GM21723 (cell line): ENCODE measurements around the gene ZNF467.

Source experiments
- ATAC-seq: cut with Tn5 transposase; IDR thresholded peaks from one replicate; pipeline ENCODE4 v1.9.1; 2021; ENCODE audit warnings: mild to moderate bottlenecking, moderate library complexity; ENCODE audit not compliant: unreplicated experiment

Gene ZNF467

GRCh38 chr7:149809215-149809614, 35.8 kb upstream of the ZNF467 start:
- no peak for ATAC-seq

GRCh38 chr7:149808311-149808710, 34.9 kb upstream of the ZNF467 start:
- ATAC-seq, result no peak

DNA sequence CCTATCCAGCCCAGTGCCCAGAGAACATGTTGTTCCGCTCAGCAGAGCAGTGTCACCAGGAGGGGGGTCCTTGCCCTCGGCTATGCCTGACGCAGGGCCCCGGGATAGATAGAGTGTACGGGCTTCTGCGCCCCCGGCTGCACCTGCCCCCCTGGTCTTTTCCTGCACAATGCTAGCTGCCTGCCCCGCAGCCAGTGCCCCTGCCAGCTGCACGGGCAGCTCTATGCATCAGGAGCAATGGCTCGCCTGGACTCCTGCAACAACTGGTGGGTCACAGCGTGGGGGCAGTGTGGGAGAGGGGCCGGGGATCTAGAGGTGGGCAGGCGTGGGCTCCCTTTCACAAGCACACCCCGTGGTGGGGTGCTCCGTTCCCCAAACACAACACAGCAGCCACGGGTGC, 33.3 kb upstream of the ZNF467 start:
- no peak for ATAC-seq

DNA sequence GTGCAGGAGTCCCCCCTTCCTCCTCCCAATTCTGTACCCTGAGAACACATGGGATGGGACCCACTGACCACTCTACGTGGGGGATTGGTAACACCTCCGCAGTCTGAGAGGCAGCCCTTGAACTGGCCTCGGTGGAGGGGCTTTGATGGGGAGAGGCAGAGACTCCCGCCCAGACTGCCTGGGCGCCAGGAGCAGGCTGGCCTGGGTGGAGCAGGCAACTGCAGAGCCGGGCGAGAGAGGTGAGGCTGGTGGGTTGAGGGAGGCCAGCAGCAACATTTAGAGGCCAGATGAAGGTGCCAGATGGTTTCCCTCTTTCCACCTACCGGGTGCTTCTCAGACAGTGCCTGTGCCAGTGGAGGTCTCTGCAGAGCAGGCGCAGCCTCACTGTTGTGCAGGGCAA, 30.7 kb upstream of the ZNF467 start:
- ATAC-seq, result no peak

- no peak for ATAC-seq
Observed at GRCh38 chr7:149803551-149804074, 30.2 kb upstream of the ZNF467 start.

DNA sequence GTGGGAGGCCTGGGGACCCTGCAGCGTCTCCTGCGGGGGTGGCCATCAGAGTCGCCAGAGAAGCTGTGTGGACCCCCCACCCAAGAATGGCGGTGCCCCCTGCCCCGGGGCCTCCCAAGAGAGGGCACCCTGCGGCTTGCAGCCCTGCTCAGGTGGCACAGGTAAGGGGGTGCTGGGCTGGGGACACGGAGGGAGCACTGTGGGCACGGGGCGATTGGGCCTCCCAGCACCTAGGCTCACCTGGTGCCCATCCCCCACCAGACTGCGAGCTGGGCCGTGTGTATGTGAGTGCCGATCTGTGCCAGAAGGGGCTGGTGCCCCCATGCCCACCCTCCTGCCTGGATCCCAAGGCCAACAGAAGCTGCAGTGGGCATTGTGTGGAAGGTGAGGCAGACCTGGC, 29.6 kb upstream of the ZNF467 start:
- no peak for ATAC-seq

GRCh38 chr7:149801816-149802215, 28.4 kb upstream of the ZNF467 start:
- ATAC-seq, result no peak

DNA sequence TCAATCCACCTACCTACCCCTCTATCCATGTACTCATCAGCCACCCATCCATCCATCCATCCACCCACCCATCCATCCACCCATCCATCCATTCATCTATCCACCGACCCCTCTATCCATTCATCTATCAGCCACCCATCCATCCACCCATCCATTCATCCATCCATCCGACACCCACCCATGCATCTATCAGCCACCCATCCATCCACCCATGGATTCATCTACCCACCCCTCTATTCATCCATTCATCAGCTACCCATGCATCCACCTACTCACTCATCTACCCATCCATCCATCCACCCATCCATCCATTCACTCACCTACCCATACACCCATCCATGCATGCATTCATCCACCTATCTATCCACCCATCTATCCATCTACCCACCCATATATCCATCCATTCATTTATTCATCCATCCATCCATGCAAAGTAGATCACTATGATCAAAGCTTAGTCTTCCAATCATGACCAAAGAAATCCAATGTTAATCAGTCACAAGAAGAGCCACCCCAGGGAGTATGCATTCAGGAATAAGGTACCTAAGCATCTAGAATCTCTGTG, 27.7 kb upstream of the ZNF467 start:
- ATAC-seq, result no peak

DNA sequence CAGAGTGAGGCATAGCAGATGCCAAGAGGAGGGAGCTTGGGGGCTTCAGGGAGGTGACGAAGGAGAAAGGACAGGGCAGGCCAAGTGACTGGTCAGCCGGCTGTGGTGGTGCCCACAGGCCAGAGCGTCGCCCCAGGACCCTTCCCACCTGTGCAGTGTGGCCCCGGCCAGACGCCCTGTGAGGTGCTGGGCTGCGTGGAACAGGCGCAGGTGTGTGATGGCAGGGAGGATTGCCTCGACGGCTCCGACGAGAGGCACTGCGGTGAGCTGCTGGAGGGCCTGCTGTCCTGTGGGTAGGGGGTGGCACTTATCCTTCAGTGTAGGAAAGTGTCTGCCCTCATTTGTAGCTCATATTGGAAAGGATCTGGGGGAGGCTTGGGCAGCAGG, 26.8 kb upstream of the ZNF467 start:
- no peak for ATAC-seq

DNA sequence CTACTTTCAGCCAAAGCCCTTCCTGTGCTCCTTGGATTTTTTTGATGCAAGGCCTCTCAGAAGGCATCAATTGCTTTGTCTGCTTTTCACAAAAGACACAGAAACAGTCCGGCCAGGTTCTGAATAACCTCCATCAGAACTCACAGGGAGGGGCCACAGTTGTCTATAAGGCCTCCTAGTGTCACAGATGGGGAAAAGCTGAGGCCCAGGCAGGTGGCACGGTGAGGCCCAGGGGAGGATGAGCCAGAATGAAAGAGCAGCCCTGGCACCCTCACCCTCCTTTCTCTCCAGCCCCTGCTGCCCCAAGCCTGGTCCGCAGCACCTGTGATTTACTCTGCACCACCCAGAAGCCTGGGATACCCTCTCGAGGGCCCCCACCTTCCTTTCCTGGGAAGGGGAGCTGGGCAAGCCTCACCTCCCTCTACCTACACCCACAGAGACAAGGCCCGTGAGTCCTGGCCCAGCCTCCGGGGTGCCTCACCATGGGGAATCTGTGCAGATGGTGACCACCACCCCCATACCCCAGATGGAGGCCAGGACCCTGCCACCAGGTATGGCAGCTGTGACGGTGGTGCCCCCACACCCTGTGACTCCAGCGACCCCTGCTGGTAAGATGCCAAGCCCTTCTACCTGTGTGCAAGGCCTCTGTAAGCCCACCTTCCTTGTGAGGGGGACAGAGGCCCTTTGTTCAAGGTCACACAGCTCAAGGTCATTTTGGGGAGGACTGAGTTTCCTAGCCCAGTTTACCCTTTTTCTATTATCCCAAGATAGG, 26.2 kb upstream of the ZNF467 start:
- no peak for ATAC-seq

GRCh38 chr7:149797771-149798170, 24.4 kb upstream of the ZNF467 start:
- no peak for ATAC-seq

GRCh38 chr7:149796287-149796860, 23.0 kb upstream of the ZNF467 start:
- ATAC-seq, result no peak

GRCh38 chr7:149795126-149795525, 21.7 kb upstream of the ZNF467 start:
- ATAC-seq, result no peak

DNA sequence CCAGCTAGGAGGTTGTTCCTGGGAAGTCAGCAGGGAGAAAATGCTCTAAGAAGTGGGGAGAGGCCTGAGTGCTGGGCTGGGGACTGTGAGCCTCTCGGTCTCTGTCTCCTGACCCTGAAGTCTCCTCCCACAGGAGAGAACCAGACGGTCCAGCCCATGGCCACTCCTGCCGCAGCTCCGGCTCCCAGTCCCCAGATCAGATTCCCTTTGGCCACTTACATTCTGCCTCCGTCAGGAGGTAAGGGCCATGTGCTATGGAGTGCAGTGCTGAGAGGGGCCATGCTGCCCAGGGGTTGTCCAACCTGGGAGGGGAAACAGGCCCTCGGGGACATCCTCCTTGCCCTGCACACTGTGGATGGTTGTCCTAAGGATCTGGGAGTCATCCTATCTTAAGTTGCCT, 21.3 kb upstream of the ZNF467 start:
- no peak for ATAC-seq

DNA sequence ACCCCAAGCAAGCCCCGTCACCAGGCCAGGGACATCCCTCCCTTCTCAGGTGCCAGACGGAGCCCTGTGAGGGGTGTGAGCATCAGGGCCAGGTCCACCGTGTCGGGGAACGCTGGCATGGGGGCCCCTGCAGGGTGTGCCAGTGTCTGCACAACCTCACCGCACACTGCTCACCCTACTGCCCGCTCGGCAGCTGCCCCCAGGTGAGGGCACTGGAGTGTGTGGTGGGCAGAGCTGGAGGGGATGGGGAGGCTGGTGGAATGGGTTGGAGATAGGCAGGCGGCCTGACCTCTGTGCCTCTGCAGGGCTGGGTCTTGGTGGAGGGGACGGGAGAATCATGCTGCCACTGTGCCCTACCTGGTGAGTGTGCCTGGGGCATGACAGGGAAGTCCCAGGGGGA, 19.9 kb upstream of the ZNF467 start:
- no peak for ATAC-seq

DNA sequence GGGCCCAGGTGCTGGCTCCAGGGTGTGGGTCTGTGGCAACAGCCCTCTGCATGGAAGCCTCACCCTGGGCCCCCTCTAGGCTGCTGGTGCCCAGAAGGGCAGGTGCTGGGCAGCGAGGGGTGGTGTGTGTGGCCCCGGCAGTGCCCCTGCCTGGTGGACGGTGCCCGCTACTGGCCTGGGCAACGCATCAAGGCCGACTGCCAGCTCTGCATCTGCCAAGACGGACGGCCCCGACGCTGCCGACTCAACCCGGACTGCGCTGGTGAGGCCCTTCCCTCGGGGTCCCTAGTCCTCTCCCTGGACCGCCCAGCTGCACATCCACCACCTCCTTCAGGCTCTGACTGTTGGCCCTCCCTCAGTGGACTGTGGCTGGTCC, 18.8 kb upstream of the ZNF467 start:
- no peak for ATAC-seq

DNA sequence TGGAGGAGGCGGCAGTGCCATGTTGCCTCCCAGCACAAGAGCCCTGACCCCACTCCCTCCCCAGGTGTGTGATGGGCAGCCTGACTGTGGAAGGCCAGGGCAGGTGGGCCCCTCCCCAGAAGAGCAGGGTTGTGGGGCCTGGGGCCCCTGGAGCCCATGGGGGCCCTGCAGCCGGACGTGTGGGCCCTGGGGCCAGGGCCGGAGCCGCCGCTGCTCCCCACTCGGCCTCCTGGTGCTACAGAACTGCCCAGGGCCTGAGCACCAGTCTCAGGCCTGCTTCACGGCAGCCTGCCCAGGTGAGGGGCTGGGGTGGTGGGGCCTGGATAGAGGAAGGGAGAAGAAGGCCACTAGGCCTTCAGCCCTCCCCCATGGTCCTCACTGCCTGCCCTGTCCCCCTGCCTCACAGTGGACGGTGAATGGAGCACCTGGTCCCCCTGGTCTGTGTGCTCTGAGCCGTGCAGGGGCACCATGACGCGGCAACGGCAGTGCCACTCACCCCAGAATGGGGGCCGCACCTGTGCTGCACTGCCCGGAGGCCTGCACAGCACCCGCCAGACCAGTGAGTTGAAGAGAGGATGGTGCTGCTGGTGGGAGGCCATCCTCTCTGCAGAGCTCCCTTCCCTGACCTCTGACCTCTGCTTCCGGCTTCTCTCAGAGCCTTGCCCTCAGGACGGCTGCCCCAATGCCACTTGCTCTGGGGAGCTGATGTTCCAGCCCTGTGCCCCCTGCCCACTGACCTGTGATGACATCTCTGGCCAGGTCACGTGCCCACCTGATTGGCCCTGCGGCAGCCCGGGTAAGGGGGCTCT, 18.2 kb upstream of the ZNF467 start:
- ATAC-seq, result no peak

- no peak for ATAC-seq
Observed at GRCh38 chr7:149790754-149791360, 17.5 kb upstream of the ZNF467 start.

DNA sequence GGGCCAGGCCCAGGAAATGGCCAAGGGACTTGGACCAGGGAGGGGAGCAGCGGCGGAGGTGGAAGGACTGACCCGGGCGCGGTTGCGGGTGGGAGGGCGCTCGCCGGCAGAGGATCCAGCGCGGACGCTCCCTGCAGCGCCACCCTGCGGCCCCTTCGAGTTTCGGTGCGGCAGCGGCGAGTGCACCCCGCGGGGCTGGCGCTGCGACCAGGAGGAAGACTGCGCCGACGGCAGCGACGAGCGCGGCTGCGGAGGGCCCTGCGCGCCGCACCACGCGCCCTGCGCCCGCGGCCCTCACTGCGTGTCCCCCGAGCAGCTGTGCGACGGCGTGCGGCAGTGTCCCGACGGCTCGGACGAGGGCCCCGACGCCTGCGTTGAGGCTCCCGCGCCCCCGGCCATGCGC, 16.8 kb upstream of the ZNF467 start:
- peak; percentile 46 for ATAC-seq

DNA sequence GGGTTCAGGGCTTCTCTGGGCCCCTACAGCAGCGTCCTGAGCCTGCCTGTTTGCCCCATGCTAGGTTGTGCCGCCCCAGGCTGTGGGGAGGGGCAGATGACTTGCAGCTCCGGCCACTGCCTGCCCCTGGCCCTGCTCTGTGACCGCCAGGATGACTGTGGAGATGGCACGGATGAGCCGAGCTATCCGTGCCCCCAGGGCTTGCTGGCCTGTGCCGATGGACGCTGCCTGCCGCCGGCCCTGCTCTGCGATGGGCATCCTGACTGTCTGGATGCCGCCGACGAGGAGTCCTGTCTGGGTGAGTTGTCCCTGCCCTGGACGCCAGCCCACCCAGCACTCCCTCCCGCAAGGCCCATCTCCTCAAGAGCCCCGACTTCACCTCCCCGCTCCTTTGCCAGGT, 15.7 kb upstream of the ZNF467 start:
- ATAC-seq, result no peak

DNA sequence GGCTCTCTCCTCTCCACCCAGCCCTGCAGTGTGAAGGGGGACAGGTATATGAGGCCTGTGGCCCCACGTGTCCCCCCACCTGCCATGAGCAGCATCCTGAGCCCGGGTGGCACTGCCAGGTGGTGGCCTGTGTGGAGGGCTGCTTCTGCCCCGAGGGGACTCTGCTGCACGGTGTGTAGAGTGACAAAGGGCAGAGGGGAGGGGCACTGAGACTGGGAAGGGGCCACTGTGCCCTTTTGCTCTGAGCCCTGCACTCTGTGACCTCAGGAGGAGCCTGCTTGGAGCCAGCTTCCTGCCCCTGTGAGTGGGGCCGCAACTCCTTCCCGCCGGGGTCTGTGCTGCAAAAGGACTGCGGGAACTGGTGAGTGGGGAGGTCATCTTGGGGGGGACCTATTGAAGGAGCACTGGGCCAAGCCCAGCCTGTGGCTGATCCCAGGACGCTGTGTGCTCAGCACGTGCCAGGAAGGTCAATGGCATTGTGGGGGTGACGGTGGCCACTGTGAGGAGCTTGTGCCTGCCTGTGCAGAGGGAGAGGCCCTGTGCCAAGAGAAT, 15.0 kb upstream of the ZNF467 start:
- no peak for ATAC-seq
